Upper lobe of left lung (tissue), 4 donors: Measurements from ENCODE around the gene CFAP45.

ENCODE experiments used
- EP300 ChIP-seq, 4 donors: sonication (generic); formaldehyde crosslinking; IDR thresholded peaks; one replicate each; pipeline ENCODE4 v1.5.1; 2017; ENCODE audit warnings: antibody characterized with exemption in 4 of 4, control low read depth in 2 of 4
- POLR2A ChIP-seq, 4 donors: fragments of 450-650 bp; IDR thresholded peaks; one replicate each; pipeline ENCODE4 v1.5.1; 2016 to 2017; ENCODE audit warnings: antibody characterized with exemption in 4 of 4, mild to moderate bottlenecking in 2 of 4
- TF ChIP-seq, protein P1 (sequence below), 6 experiments: fragments of 450-650 bp in 4 of 6; fragments of 200-600 bp in 2 of 6; sonication (generic) in 2 of 6; IDR thresholded peaks; one replicate each; pipeline ENCODE4 v1.5.1; 2016 to 2019; ENCODE audit warnings: antibody characterized with exemption in 6 of 6

GRCh38 chr1:159920651-159921050 is 20.7 kb upstream of the CFAP45 start:
- TF ChIP-seq, protein P1, sequence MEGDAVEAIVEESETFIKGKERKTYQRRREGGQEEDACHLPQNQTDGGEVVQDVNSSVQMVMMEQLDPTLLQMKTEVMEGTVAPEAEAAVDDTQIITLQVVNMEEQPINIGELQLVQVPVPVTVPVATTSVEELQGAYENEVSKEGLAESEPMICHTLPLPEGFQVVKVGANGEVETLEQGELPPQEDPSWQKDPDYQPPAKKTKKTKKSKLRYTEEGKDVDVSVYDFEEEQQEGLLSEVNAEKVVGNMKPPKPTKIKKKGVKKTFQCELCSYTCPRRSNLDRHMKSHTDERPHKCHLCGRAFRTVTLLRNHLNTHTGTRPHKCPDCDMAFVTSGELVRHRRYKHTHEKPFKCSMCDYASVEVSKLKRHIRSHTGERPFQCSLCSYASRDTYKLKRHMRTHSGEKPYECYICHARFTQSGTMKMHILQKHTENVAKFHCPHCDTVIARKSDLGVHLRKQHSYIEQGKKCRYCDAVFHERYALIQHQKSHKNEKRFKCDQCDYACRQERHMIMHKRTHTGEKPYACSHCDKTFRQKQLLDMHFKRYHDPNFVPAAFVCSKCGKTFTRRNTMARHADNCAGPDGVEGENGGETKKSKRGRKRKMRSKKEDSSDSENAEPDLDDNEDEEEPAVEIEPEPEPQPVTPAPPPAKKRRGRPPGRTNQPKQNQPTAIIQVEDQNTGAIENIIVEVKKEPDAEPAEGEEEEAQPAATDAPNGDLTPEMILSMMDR (IDR thresholded peaks at IDR 0.05): no peak
- no peak for TF ChIP-seq EP300 (IDR thresholded peaks at IDR 0.05)
- no peak for TF ChIP-seq POLR2A (IDR thresholded peaks at IDR 0.05)
